ENCODE results near the gene SF3A2.

SF3A2 gene

DNA sequence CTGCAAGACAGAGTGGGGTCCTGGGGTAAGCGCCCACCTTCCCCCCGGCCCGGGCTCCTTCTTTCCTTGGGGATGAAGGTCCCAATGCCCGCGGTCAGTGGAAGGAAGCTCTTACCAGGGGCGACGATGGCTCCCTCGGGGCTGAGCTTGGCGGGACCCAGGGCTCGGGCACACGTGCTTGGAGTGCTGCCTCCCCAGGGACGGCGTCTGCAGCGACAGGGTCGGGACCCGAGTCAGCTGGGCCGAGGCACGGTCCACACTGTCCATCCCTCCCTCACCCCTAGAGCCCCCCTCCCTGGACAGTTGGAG, 16.1 kb downstream of the SF3A2 start:
- Histone ChIP-seq H3K4me1 (ENCODE audit: insufficient read depth, poor library complexity, severe bottlenecking) (no peaks in the 10 kb centered on the region), H3K36me3 (ENCODE audit: low read depth) (no peaks in the 10 kb centered on the region; the same call in 1 of the 2 replicates), H3K4me3 (ENCODE audit: severe bottlenecking) (no peak overlapping the region), H3K27me3 (ENCODE audit: insufficient read depth, poor library complexity, severe bottlenecking) (peaks cover 43% of the 10 kb centered on the region), H3K27ac (ENCODE audit: poor library complexity, severe bottlenecking) (no peak overlapping the region), H3K9me3 (ENCODE audit: severe bottlenecking) (no peaks in the 10 kb centered on the region)
- no peak for DNase-seq (ENCODE audit: low spot score)
- TF ChIP-seq, protein P1, sequence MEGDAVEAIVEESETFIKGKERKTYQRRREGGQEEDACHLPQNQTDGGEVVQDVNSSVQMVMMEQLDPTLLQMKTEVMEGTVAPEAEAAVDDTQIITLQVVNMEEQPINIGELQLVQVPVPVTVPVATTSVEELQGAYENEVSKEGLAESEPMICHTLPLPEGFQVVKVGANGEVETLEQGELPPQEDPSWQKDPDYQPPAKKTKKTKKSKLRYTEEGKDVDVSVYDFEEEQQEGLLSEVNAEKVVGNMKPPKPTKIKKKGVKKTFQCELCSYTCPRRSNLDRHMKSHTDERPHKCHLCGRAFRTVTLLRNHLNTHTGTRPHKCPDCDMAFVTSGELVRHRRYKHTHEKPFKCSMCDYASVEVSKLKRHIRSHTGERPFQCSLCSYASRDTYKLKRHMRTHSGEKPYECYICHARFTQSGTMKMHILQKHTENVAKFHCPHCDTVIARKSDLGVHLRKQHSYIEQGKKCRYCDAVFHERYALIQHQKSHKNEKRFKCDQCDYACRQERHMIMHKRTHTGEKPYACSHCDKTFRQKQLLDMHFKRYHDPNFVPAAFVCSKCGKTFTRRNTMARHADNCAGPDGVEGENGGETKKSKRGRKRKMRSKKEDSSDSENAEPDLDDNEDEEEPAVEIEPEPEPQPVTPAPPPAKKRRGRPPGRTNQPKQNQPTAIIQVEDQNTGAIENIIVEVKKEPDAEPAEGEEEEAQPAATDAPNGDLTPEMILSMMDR (IDR thresholded peaks at IDR 0.05; ENCODE audit: poor library complexity, severe bottlenecking) = no peak
- no peak for ATAC-seq (ENCODE audit: low read depth)

DNA sequence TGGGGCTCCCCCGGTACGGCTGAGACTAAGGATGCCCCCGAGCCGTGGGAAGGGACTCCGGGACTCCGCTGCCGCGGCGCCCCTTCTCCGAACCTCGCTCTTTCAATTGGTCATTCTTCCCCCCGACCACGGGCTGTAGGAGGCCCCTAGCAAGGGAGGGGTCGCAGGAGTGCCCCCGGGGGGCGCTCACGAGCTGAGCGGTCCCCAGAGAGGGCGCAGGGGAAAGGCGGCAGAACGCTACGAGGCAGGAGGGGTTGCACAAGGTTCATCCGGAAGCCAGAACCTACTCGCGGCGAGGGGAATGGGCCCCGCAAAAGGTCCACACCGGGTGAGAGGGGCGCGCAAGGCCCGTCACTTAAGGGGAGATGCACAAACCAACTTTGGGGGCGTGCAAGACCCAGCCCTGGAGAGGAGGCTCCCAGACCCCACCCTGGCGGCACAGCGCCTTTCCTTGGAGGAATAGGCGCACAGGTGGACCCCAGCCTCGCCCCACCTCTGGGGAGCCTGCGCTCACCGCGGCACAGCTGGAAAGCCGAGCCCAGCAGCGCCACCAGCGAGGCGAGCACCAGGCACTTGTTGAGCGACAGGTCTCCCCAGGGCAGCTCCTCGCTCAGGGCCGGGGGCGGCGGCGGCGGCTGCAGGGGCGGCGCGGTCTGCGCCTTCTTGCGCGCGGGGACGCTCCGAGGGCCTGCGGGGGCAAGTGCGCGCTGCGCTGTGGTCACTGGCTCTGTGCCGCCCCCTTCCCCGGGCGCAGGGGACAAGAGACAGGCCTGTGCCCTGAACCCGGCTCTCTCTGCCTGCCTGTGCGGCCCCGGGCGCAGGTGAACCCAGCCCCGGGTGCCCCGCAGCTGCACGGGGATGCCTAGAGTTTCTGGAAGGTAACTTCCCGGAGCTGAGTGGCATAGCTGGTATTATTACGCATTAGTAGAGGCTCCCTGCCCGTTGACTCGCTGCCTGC, 16.8 kb downstream of the SF3A2 start:
- ATAC-seq (ENCODE audit: low read depth) (no peak), DNase-seq (ENCODE audit: low spot score) (peak; percentile 54)
- Histone ChIP-seq H3K36me3 (ENCODE audit: low read depth) (no peaks in the 10 kb centered on the region), H3K27me3 (ENCODE audit: insufficient read depth, poor library complexity, severe bottlenecking) (peaks cover 43% of the 10 kb centered on the region), H3K9me3 (ENCODE audit: severe bottlenecking) (no peaks in the 10 kb centered on the region), H3K27ac (ENCODE audit: poor library complexity, severe bottlenecking) (no peak overlapping the region), H3K4me1 (ENCODE audit: insufficient read depth, poor library complexity, severe bottlenecking) (no peaks in the 10 kb centered on the region), H3K4me3 (ENCODE audit: severe bottlenecking) (no peak overlapping the region)
- TF ChIP-seq, protein P1 (IDR thresholded peaks at IDR 0.05; ENCODE audit: poor library complexity, severe bottlenecking) = no peak

DNA sequence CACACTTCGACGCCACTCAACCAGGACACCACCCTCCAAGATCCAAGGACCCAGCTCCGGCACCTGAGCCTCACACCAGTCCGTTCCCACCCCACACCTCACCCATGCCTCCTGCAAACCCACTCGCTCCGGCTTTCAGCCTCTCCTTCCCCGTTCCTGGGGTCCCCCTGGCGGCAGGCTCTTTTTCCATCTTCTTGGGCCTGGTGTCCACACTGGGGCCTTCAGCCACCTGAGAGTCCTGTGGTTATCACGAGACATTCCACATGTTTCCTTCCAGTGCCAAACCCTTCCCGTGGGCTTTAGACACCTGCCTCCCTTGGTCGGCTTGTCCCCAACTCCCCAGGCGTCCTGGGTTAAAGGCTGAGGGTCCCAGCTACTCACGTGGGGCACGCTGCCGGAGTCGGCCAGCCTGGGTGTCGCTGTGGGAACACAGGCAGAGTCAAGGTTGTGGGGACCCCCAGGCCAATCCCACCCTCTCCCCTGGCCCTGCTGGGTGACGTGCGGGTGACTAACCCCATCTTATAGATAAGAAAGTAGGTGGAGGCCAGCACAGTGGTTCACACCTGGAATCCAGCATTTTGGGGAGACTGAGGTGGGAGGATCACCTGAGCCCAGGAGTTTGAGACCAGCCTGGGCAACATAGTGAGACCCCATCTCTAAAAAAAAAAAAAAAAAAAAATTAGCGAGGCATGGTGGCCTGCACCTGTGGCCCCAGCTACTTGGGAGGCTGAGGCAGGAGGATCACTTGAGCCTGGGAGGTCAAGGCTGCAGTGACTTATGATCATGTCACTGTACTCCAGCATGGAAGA, 17.6 kb downstream of the SF3A2 start:
- Histone ChIP-seq H3K4me3 (ENCODE audit: severe bottlenecking) (no peak overlapping the region), H3K36me3 (ENCODE audit: low read depth) (no peaks in the 10 kb centered on the region), H3K27ac (ENCODE audit: poor library complexity, severe bottlenecking) (no peak overlapping the region), H3K4me1 (ENCODE audit: insufficient read depth, poor library complexity, severe bottlenecking) (no peaks in the 10 kb centered on the region), H3K27me3 (ENCODE audit: insufficient read depth, poor library complexity, severe bottlenecking) (peaks cover 43% of the 10 kb centered on the region), H3K9me3 (ENCODE audit: severe bottlenecking) (no peaks in the 10 kb centered on the region)
- ATAC-seq (ENCODE audit: low read depth) = no peak
- peak; percentile 58 for DNase-seq (ENCODE audit: low spot score)
- TF ChIP-seq, protein P1 (IDR thresholded peaks at IDR 0.05; ENCODE audit: poor library complexity, severe bottlenecking) = no peak

DNA sequence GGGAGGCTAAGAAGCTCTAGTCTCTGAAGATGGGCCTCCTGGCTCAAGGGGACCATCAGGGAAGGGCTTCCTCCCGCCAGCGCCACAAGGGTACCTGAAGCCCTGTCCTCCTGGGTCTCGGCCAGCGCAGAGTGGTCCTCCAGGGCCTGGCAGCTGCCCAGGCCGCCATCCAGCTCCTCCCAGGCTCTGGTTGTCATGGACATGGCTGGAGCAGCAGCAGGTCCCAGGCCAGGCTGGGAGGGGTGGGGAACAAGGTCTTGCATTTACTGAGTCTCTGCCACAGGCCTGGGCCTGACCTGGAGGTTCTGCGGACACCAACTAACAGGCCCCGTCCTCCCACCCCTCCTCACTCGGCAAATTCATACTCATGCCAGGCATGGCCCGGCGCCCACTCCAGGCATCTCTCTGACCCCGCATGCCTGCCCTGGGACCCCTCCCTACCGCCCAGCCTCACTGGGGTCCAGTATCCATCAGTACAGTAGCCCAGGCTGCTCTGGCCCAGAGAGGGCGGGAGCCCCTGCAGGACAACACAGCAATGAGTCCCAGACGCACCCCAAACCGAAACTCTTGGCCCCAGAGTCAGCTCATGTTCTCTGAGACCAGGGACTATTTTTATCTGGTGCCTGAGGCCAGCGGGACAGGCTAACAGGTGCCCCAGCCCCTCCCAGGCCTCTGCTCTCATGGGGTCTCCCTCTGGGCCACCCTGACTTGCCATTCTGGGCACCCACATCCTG, 18.7 kb downstream of the SF3A2 start:
- Histone ChIP-seq H3K4me1 (ENCODE audit: insufficient read depth, poor library complexity, severe bottlenecking) (no peaks in the 10 kb centered on the region), H3K4me3 (ENCODE audit: severe bottlenecking) (no peak overlapping the region), H3K27me3 (ENCODE audit: insufficient read depth, poor library complexity, severe bottlenecking) (peaks cover 38% of the 10 kb centered on the region), H3K9me3 (ENCODE audit: severe bottlenecking) (no peaks in the 10 kb centered on the region), H3K36me3 (ENCODE audit: low read depth) (no peaks in the 10 kb centered on the region), H3K27ac (ENCODE audit: poor library complexity, severe bottlenecking) (no peak overlapping the region)
- peak; percentile 58 for DNase-seq (ENCODE audit: low spot score)
- ATAC-seq (ENCODE audit: low read depth) = no peak
- TF ChIP-seq, protein P1 (IDR thresholded peaks at IDR 0.05; ENCODE audit: poor library complexity, severe bottlenecking) = no peak

All from RWPE2 (cell line).